GM18505 (cell line): ENCODE data around the gene TKFC.

Experiments
- ATAC-seq: cut with Tn5 transposase; IDR thresholded peaks from one replicate; pipeline ENCODE4 v1.9.1; 2021; ENCODE audit not compliant: unreplicated experiment
- POLR2A ChIP-seq: IDR thresholded peaks from 4 replicates; pipeline ENCODE4 v1.6.1; 2011; ENCODE audit warnings: borderline replicate concordance; ENCODE audit not compliant: insufficient read depth, insufficient read length; ENCODE audit errors: extremely low read depth

The TKFC gene

GRCh38 chr11:61332281-61332796 lies 689 bp upstream of the TKFC start:
- TF ChIP-seq POLR2A = no peak
- ATAC-seq = no peak

GRCh38 chr11:61333550-61334433 lies 764 bp downstream of the TKFC start:
- ATAC-seq = no peak
- no peak for TF ChIP-seq POLR2A

DNA sequence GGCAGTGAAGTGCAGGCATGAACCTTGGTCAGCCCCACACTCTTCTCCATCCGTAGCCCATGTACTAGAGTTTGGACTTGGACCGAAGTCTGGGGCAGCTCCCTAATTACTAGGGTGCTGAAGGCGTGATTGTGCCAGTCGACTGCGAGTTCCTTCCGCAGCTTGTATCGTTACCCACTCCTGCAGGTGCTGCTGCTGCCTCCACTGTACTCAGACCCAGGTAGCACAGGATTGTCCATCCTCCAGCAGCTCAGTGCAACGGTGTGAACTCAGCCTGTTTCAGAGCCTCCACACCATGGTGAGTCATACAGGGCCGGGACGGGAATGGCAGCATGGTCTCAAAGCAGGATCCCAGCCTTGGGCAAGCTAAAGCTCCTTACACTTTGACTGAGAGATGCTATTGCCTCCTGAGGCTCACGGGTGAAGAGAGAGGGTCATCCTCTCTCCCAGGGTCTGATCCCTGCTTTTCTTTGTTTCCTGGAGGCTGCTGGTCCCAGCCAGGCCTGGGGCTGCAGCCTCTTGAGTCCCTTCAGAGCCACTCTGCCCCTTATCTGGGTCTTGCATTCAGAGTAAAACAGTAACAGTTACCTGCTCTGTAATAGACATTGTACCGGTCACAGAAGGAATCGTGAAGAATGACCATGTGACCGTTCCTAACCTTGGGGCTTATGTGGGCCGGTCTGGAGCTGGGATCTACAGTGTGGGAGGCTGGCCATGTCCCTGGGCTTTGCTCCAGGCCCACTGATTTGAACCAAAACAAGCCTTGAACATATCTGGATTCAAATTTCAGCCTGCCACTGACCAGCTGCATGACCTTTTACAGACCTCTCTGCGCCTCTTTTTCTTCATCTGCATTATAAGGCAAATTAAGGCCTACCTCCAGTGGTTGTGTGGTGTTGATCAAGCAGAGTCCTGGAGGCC lies 1.7 kb downstream of the TKFC start:
- ATAC-seq = no peak
- no peak for TF ChIP-seq POLR2A

- no peak for ATAC-seq
- TF ChIP-seq POLR2A = no peak
Measured at GRCh38 chr11:61335355-61335710, 2.3 kb downstream of the TKFC start.

DNA sequence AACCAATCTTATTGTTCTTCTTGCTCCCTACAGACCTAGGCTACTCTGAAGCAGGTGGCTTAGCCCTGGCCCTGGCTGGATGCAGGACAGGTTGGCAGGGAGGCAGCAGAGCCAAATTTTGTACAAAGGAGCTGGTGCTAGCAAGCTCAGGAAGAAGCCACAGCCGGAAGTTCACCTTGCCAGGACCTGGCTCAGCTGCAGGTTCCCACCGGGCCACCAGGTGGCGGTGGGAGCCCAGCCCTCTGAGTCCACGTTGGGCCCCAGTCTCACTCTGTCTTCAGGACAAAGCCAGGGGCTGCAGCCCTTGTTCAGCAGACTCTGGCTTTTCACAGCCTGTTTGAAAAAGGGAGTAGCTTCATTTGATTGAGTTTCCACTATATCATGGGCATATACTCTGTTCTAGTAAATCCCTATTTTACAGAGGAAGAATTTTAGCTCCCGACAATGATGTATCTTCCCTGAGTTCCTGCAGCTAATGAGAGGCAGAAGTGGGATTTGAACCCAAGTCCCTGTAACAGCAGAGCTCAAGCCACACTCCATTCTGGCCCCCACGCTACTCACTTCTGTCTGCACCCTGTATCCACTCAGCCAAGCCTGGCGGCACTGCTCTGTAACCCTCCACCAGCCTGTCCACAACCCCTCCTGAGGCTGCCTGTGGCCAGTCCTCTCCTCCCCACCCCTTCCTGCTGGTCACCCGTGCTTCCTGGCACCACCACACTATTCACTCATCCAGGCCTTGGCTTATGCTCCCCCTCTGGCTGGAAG lies 3.3 kb downstream of the TKFC start:
- ATAC-seq = peak; percentile 49
- TF ChIP-seq POLR2A = peak; percentile 34

GRCh38 chr11:61337706-61338470 lies 4.9 kb downstream of the TKFC start:
- no peak for TF ChIP-seq POLR2A
- no peak for ATAC-seq

- ATAC-seq = no peak
- TF ChIP-seq POLR2A = no peak
Measured at GRCh38 chr11:61338783-61339489, 5.9 kb downstream of the TKFC start.

- TF ChIP-seq POLR2A = no peak
Measured at GRCh38 chr11:61339490-61339878, 6.5 kb downstream of the TKFC start.

GRCh38 chr11:61340979-61341378 lies 8.0 kb downstream of the TKFC start:
- ATAC-seq = no peak
- TF ChIP-seq POLR2A = no peak

More at GRCh38 chr11:61339490-61339878, 6.5 kb downstream of the TKFC start:
- no peak for ATAC-seq

- ATAC-seq = no peak
- TF ChIP-seq POLR2A = no peak
Measured at GRCh38 chr11:61341706-61342105, 8.7 kb downstream of the TKFC start.

GRCh38 chr11:61342207-61342803 lies 9.3 kb downstream of the TKFC start:
- no peak for ATAC-seq

More at GRCh38 chr11:61342207-61342803, 9.3 kb downstream of the TKFC start:
- no peak for TF ChIP-seq POLR2A
